Activated CD4-positive, alpha-beta T cell treated with anti-CD3 and anti-CD28 coated beads, Interleukin-2, Interleukin-4, amounts not matched to agents 100 ng/mL and 50 ng/mL, durations not matched to agents 16 hours and 8 hours (primary cell): ENCODE results near the gene BHLHE41.

Experiments
- DNase-seq: peaks from one replicate; pipeline ENCODE4 v3.0.0-alpha.2; 2020; ENCODE audit warnings: low spot score

The BHLHE41 gene

DNA sequence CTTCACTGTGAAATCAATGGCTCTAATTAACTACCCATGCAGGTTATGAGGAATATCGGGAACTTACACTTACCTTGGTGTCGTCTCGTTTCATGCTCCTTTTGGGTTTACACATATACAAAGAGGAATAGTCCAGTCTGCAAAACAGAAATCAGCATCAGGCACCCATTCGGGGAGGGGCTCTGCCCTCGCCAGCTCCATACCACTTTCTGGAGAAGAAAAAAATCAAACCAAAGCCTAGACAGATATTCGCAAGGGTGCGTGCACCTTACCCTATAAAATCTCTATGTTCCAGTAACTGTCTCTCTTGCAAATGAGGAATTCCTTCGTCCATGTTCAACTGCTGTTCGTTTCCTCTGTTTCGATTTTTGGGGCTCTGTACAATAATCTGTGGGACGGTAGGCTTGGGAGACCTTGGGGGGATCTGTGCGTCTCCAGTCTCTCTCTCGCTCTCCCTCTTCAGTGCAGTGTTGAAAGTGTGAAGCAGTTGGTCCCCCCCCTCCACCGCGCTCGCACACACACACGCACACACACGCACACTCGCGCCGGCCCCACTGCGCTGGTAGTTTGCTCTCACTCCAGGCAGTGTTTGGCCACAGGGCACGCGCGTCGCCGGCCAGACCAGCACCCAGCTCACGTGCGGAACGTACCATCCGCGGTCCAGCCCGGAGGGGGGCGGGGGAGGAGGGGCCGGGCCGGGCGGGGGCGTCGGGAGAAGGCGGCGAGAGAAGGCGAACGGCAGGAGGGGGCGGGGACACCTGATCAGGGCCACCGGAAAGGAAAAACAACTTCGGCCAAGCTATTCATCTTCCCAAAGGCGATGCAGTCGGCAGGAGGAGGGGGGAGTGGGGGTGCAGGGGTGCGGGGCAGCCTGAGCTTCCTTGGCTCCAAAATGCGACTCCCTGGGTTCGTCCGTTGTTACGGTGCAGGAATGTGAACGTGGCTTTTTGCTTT is at the start of gene BHLHE41:
Gene BHLHE41 (minus strand): TSS at position 592 of the 954 bp plus-strand sequence. CDS start 258 bp downstream, at position 334.
- no peak for DNase-seq

DNA sequence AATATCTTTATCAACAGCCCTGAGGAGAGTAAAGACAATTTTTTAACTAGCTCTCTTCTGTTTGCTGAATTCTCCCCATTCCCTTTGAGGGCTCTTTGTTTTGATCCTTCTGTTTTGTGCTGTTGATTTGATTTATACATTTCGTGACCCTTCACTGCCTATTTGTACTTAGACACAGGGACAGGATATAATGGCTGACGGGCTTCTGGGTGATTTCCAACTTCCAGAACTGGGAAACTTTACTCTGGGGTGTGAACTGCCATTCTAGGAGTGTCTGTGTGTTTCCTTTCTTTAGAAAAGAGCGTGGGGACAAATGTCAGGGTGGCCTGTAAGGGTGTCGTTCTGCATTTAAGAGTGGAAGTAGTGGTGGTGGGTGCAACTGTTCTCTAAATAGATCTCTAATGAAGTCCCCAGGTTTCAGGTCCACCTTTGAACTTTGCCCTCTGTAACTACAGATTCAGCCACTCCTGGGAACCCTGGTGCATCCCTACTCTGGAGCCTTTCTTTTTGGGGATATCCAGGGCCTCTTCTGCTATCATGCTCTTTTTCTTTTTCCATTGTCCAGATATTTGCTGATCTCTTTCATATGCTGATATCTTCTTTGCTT is 48.2 kb upstream of the BHLHE41 start:
- no peak for DNase-seq

DNA sequence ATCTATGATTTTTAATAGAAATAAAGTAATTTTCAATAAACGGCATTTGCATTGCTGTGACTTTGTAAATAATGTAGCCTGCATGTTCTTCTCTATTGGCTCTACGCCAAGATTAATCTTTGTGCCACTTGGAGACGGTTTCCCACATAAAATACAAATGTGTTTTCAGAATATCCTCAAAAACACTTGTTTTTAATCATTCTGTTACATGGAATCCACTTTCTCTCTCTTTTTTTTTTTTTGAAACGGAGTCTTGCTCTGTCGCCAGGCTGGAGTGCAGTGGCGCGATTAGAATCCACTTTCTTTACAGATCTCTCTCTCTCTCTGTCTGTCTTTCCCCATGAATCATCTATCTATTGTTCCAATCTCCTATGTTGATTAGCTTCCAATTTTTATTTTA is 47.7 kb upstream of the BHLHE41 start:
- no peak for DNase-seq

GRCh38 chr12:26172013-26172412 is 47.2 kb upstream of the BHLHE41 start:
- no peak for DNase-seq

GRCh38 chr12:26164118-26164517 is 39.3 kb upstream of the BHLHE41 start:
- no peak for DNase-seq

- DNase-seq = no peak
Observed at GRCh38 chr12:26162905-26163304, 38.1 kb upstream of the BHLHE41 start.

DNA sequence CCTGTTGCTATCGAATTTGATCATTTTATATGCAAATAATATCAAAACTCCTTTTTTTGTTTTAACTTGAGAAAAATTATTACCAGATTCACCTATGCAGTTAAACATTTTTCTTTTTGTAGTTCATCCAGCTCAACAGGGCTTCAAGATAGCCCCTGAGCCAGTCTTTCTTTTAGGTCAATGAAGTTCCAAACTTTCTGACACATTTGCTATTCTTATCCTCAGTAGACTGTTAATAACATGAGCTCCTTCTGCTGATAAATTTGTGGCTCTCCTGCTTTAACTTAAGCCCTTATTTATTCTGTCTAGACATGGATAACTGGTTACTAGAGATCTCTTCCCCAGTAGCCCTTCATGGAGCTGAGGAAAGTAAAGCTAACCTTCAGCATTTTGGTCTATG is 37.3 kb upstream of the BHLHE41 start:
- DNase-seq = no peak

DNA sequence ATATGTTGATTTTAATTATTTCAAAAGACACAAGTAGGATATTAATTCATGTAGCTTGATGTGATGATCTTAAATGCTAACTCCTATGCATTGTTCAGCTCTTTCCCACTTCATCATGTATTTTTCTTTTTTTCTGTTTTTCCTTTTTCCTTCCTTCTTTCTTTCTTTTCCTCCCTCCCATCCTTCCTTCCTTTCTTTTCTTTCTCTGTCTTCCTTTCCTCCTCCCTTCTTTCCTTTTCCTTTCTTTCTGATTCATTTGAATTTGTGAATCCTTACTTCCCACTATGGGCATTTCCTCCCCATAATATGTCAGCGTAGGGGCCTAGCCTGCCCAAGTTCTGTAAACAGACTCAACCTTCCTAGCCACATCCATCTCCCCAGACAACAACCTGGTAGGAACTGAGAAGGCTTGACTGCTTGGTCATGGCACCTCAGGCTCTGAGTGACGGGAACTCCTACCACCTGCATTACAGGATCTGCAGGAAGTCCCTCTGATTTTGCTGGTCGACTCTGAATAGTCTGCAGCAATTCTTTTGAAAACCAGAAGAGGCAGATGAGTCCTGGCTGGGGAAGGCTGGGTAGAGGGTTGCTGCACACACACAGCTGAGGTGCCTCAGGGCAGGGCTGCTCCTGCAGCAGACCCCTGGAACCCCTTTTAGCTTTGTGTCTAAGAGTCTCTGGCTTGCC is 33.4 kb upstream of the BHLHE41 start:
- DNase-seq = no peak

DNA sequence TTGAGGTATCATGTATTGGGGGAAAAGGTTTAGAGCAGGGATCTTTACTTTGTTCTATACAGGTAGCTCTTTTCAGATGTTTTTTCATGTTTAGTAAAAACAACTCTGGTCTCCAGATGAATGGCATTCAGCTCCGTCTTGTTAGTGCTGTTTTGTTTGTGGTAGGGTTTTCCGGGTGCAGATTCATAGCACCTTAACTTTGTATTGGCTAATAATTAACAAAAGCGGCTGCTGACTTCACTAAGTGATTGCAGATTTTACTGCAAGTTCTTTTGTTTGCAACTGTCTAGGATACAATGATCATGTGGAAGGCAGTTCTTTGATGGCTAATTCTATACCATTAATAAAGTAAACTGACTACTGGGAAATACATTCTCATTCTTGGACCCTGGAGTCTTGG is 32.2 kb upstream of the BHLHE41 start:
- no peak for DNase-seq

DNA sequence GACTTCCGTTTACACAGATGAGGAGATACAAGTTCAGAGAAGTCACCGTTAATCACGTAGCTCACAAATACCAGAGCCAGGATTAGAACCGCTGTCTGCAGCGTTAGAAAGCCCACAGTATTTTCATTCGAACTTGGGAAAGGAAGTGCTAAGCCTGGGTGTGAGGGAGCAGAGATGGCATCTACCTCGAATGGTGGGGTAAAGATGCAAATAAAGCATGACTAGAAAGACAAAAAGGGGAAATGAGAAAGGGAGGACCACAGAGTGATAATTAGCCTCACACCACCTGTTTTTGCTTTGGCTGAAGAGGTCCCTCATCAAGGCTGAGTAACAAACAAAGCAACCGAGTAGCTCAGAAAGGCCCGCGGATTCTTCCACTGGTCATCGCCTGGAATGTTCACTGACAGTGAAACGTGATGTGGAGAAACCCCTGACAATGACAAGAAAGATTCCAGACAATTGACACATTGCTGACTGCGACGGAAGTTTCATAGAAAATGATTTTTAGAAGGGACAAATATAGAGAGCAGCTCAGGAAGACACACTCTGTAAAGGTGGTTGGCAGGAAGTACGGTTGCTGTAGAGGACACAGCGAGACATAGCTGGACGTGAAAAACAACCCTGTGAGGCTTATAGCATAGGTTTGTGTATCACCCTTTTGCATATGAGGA is 31.5 kb upstream of the BHLHE41 start:
- no peak for DNase-seq

- DNase-seq = no peak
Observed at GRCh38 chr12:26153421-26154154, 28.8 kb upstream of the BHLHE41 start.

GRCh38 chr12:26152507-26153102 is 27.8 kb upstream of the BHLHE41 start:
- DNase-seq = no peak

- DNase-seq = no peak
Observed at GRCh38 chr12:26150736-26151450, 26.1 kb upstream of the BHLHE41 start.

DNA sequence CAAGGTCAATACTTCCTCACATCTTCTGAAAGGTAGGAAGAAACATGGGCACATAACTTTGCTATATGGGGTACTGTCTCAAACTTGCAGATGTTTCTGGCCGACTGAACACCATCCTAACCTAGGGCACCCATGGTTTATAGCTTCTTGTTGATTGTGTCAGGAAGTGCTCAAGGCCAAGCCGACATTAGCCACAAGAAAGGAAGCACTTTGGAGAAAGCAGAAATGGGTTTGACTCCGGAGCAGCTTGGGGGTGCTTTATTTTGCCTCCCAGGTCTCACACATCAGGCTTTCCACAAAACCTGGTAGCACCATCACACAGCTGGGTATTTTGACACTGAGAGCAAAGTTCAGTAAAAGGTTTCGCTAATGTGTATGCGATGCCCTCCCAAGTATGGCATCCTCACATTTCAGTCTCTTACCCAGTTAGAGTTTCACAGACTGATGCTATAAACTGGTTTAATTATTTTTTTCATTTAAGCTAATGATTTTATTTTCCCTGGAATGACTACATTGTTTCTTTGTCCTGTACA is 25.2 kb upstream of the BHLHE41 start:
- DNase-seq = no peak

DNA sequence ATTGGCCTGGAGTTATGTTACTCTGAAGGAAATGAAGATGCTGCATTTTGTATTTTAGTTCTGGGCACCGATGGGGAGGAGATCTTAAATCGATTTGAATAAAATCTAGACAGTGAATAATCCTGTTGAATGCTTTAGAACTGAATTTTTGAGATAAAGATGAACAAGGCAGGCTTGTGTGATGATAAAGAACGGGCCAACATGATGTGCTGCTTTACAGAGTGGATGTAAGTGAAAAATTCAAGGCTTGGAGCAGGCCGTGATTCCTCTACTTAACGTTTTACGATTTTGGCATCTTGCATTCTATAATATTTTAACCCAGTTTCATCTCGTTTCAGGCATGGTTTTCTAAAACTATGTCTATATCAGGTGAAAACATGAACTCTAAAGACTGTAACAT is 23.5 kb upstream of the BHLHE41 start:
- no peak for DNase-seq

DNA sequence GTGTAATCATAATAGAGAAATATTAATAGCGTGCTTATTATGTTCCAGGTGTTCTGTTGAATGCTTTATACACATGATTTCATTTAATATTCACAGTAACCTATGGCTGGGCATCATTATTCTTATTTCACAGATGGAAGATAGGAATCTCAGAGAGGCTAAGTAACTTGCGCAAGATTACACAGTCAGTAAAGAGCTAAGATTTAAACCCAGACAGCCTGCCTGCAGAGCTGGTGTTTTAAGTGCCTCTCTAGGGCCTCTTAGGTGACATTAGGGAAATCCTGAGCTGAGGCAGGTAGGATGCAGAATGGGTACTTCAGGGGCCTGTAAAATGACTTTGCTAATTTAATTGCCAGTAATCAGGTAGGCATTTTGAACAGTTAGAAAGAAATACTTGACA is 18.5 kb upstream of the BHLHE41 start:
- DNase-seq = no peak

DNA sequence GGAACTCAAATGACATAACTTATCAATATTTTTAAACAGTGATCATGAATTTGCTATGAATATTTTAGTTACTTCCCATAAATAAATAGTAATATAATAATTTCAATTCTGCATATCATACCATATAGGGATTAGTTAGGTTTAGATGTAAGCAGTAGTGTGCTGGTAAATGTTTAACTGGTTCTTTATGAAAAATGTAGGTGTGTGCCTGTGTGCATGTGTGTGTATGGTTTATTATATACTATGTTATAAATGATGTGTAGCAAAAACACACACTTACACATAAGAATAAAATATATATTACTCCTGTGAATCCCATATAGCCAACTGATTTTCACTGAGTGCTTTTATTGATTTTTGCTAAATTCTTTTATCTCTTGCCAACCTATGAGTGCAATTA is 14.0 kb upstream of the BHLHE41 start:
- DNase-seq = no peak

DNA sequence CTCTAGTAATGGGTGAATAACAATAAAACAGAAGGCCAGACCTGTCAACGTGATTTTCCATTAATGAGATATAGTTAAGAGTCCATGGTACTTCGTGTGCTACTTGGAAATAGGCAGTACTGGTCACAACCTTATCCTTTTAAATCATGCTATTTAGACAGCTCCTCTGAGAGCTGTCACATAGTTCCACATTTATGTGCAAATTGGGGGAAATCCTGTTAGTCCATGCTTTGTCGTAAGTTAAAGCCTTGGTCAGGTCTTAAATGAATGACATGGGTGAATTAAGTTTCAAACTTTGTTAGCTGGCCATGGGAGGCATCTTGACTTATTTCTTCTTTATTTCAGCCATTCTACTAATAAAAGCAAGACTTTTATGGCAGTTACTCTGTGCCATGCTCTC is 11.9 kb upstream of the BHLHE41 start:
- no peak for DNase-seq

GRCh38 chr12:26135571-26135970 is 10.7 kb upstream of the BHLHE41 start:
- no peak for DNase-seq

- no peak for DNase-seq
Observed at GRCh38 chr12:26135010-26135420, 10.2 kb upstream of the BHLHE41 start.
